ENCODE measurements around the gene AQP6. TPM values are rescaled to one million over a fixed set of nuclear protein-coding genes. Genes with fewer than 3 reads are reported as not detected.

The AQP6 gene
- polyA plus RNA-seq, 1 donor = 21.1 TPM

- DNase-seq = no peak
These were observed 53.9 kb downstream of the AQP6 start for GRCh38 chr12:50026691-50027090.

Other genes with a start within 250 kb of the AQP6 start
- 721 TPM for gene TMBIM6, start 231.4 kb upstream of the AQP6 start, polyA plus RNA-seq (ENCODE audit: insufficient read length)
- 18.3 TPM for gene NCKAP5L, start 144.5 kb upstream of the AQP6 start, polyA plus RNA-seq (ENCODE audit: insufficient read length)
- 7.7 TPM for gene BCDIN3D, start 129.8 kb upstream of the AQP6 start, polyA plus RNA-seq (ENCODE audit: insufficient read length)
- 3.5 TPM for gene FAIM2, start 69.0 kb upstream of the AQP6 start, polyA plus RNA-seq (ENCODE audit: insufficient read length)
- gene AQP2, start 22.2 kb upstream of the AQP6 start, polyA plus RNA-seq (ENCODE audit: insufficient read length) = 50.4 TPM
- 1.2 TPM for gene AQP5, start 11.1 kb upstream of the AQP6 start, polyA plus RNA-seq (ENCODE audit: insufficient read length)
- 70.8 TPM for gene RACGAP1, start 52.5 kb downstream of the AQP6 start, polyA plus RNA-seq (ENCODE audit: insufficient read length)
- gene ASIC1, start 84.6 kb downstream of the AQP6 start, polyA plus RNA-seq (ENCODE audit: insufficient read length) = 5.8 TPM
- gene SMARCD1, start 112.4 kb downstream of the AQP6 start, polyA plus RNA-seq (ENCODE audit: insufficient read length) = 209 TPM
- gene GPD1, start 131.1 kb downstream of the AQP6 start, polyA plus RNA-seq (ENCODE audit: insufficient read length) = 68.6 TPM
- 44.5 TPM for gene COX14, start 139.3 kb downstream of the AQP6 start, polyA plus RNA-seq (ENCODE audit: insufficient read length)
- 107 TPM for gene CERS5, start 194.4 kb downstream of the AQP6 start, polyA plus RNA-seq (ENCODE audit: insufficient read length)

Data from left kidney (tissue), 2 donors.